CD14-positive monocyte (primary cell): Measurements from ENCODE around the gene URGCP. TPM values are rescaled to one million over a fixed set of nuclear protein-coding genes. Genes with fewer than 3 reads are reported as not detected.

ENCODE experiments used
- DNase-seq, 3 donors: peaks; one replicate each; pipeline ENCODE4 v3.0.0-alpha.2; 2011 to 2022
- H2AFZ ChIP-seq: 2 replicates; pipeline ENCODE4 v1.6.0; 2012; ENCODE audit warnings: mild to moderate bottlenecking, low read depth, low read length, inconsistent platforms; ENCODE audit not compliant: insufficient read depth, poor library complexity, severe bottlenecking
- H3K27ac ChIP-seq, 2 donors: 1 replicate in 1 of 2; 2 replicates in 1 of 2; pipeline ENCODE4 v1.5.1; 2012 to 2013; ENCODE audit warnings: low read length in 2 of 2, control low read depth in 1 of 2, inconsistent platforms in 1 of 2, low read depth in 1 of 2, mild to moderate bottlenecking in 1 of 2
- H3K27me3 ChIP-seq, 2 donors: one replicate each; pipeline versions ENCODE4 v1.6.0 to v1.6.1; 2011 to 2013; ENCODE audit warnings: low read length in 2 of 2; ENCODE audit not compliant: control insufficient read depth in 2 of 2, insufficient read depth in 2 of 2
- H3K36me3 ChIP-seq, 2 donors: replicated peaks in 1 of 2; 1 replicate in 1 of 2; 2 replicates in 1 of 2; pipeline versions ENCODE4 v1.5.1 to v1.6.1; 2012 to 2013; ENCODE audit warnings: low read length in 2 of 2, control low read depth in 1 of 2, inconsistent platforms in 1 of 2, mild to moderate bottlenecking in 1 of 2; ENCODE audit not compliant: insufficient read depth in 2 of 2, control insufficient read depth in 1 of 2
- H3K4me1 ChIP-seq, 2 donors: 1 replicate in 1 of 2; 2 replicates in 1 of 2; pipeline versions ENCODE4 v1.5.1 to v1.6.1; 2012 to 2013; ENCODE audit warnings: low read length in 2 of 2, control low read depth in 1 of 2, inconsistent platforms in 1 of 2, mild to moderate bottlenecking in 1 of 2, moderate library complexity in 1 of 2; ENCODE audit not compliant: insufficient read depth in 2 of 2, control insufficient read depth in 1 of 2
- H3K4me2 ChIP-seq: replicated peaks from 2 replicates; pipeline ENCODE3; 2012; ENCODE audit warnings: low read length, moderate library complexity, mild to moderate bottlenecking; ENCODE audit not compliant: poor library complexity, severe bottlenecking; ENCODE audit errors: extremely low read depth
- H3K4me3 ChIP-seq, 3 experiments: fragments of 200-600 bp in 1 of 3; sonication (generic) in 1 of 3; replicated peaks in 1 of 3; 1 replicate in 2 of 3; 2 replicates in 1 of 3; pipeline ENCODE4 v1.5.1; 2011 to 2013; ENCODE audit warnings: low read length in 3 of 3, mild to moderate bottlenecking in 3 of 3, control low read depth in 2 of 3, low read depth in 2 of 3, inconsistent platforms in 1 of 3, moderate library complexity in 1 of 3
- H3K79me2 ChIP-seq: 2 replicates; pipeline ENCODE4 v1.6.0; 2012; ENCODE audit warnings: mild to moderate bottlenecking, control low read depth, inconsistent platforms, low read length, moderate library complexity; ENCODE audit not compliant: insufficient read depth
- H3K9ac ChIP-seq: 2 replicates; pipeline ENCODE4 v1.6.0; 2017; ENCODE audit warnings: low read length, mild to moderate bottlenecking; ENCODE audit not compliant: insufficient read depth, poor library complexity, severe bottlenecking
- H3K9me3 ChIP-seq, 2 donors: replicated peaks in 1 of 2; 1 replicate in 1 of 2; 2 replicates in 1 of 2; pipeline versions ENCODE4 v1.5.1 to v1.6.1; 2012 to 2013; ENCODE audit warnings: low read length in 2 of 2, control low read depth in 1 of 2; ENCODE audit not compliant: control insufficient read depth in 1 of 2, insufficient read depth in 1 of 2
- H4K20me1 ChIP-seq: 2 replicates; pipeline ENCODE4 v1.6.0; 2012; ENCODE audit warnings: mild to moderate bottlenecking, low read length, control low read depth, moderate library complexity; ENCODE audit not compliant: insufficient read depth
- H3K27ac Mint-ChIP-seq, 7 donors: one replicate each; pipeline ENCODE4 v1.8.0; 2020; ENCODE audit warnings: mild to moderate bottlenecking in 7 of 7, mixed read lengths in 7 of 7, moderate library complexity in 6 of 7, inconsistent platforms in 2 of 7
- H3K27me3 Mint-ChIP-seq, 3 donors: one replicate each; pipeline ENCODE4 v1.8.0; 2021 to 2022; ENCODE audit warnings: low read depth in 3 of 3, mild to moderate bottlenecking in 3 of 3, mixed read lengths in 3 of 3, moderate library complexity in 3 of 3, inconsistent platforms in 1 of 3
- H3K36me3 Mint-ChIP-seq, 2 donors: one replicate each; pipeline ENCODE4 v1.8.0; 2020; ENCODE audit warnings: mixed read lengths in 2 of 2, inconsistent platforms in 1 of 2, mild to moderate bottlenecking in 1 of 2
- H3K4me1 Mint-ChIP-seq: one replicate; pipeline ENCODE4 v1.8.0; 2020; ENCODE audit warnings: mild to moderate bottlenecking, mixed read lengths
- H3K4me3 Mint-ChIP-seq, 2 donors: one replicate each; pipeline ENCODE4 v1.8.0; 2020; ENCODE audit warnings: mild to moderate bottlenecking in 2 of 2, mixed read lengths in 2 of 2, moderate library complexity in 1 of 2
- H3K9me3 Mint-ChIP-seq, 7 donors: one replicate each; pipeline ENCODE4 v1.8.0; 2020 to 2022; ENCODE audit warnings: mixed read lengths in 7 of 7, mild to moderate bottlenecking in 6 of 7, moderate library complexity in 6 of 7, inconsistent platforms in 2 of 7
- WGBS: methylation state at CpG from one replicate; pipeline ENCODE4 v1.1.5; 2013; ENCODE audit warnings: missing lambda C conversion rate; ENCODE audit not compliant: insufficient coverage; 5-methylcytosine and 5-hydroxymethylcytosine counted together
- intact Hi-C, 2 donors: fragments of 100-400 bp; cut with micrococcal nuclease; formaldehyde crosslinking; loops; one replicate each; pipeline versions ENCODE4 v1.15.0 to v1.15.1; 2023
- polyA plus RNA-seq, 3 donors: library from polyadenylated mRNA; depleted of rRNA in 1 of 3; unstranded in 2 of 3; stranded (reverse) in 1 of 3; fragments of 300-500 nt in 2 of 3; fragments of >200 nt in 1 of 3; fragmentation: Illumina TruSeq in 2 of 3; gene quantifications; 1 replicate in 2 of 3; 2 replicates in 1 of 3; pipeline ENCODE4 v1.2.3, GENCODE V29; 2012 to 2021
- TF ChIP-seq, protein P1 (sequence below): fragments of 200-600 bp; IDR thresholded peaks from one replicate; pipeline ENCODE4 v1.8.0; 2022; ENCODE audit warnings: antibody characterized with exemption, mild to moderate bottlenecking

Gene URGCP
- polyA plus RNA-seq, 3 donors = 5.7 to 6.8 (median 5.9) TPM

DNA sequence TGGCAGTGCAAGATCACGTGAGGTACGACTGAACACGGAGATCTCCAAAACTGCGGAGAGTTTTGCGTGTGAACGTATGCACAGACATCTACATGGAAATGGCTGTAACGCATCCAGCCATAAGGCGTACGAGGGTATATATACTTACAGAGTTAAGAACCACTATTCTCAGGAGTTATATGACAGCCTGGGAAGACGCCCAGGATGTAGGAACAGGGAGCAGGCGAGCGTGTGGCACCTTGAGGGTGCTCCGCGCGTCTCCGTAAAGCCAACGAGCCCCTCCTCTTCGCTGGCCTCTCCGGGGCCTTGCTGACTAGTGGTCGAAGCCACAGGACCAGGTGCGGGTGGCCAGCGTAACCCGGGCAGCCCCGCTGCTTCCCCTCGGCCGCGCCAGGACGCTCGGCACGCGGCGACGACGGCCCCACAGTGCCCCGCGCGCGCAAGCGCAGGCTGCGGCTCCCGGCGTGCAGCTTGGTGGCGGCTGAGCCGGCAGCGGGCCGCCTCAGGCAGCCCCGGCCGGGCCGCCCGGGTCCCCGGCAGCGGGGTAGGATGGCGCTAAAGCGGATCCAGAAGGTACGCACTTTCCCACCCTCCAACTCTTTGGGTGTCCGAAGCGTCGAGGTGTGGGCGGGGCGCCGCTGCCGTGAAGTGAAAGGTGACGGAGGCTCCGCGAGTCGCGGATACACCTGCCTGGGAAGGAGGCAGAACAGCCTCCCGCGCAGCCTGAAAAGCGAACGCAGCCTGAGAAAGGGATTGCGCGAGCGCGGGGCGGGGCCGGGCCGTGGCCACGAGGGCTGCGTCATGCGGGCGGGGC, 19.8 kb upstream of the URGCP start, which contains the start of gene UBE2D4:
Gene UBE2D4 (plus strand): TSS at position 453 of the 814 bp plus-strand sequence. CDS start 97 bp downstream, at position 550.
- Histone ChIP-seq H3K27ac (peak within 1 kb of the TSS; percentile 93 to 95), H3K36me3 (no peaks in the 10 kb centered on the region), H3K4me3 (peak within 1 kb of the TSS; percentile 53 to 91 (median 79)), H3K27me3 (no peaks in the 10 kb centered on the region), H3K4me2 (peak within 1 kb of the TSS; percentile 94), H3K4me1 (peaks cover 15 to 25% of the 10 kb centered on the region in 2 donors), H4K20me1 (no peaks in the 10 kb centered on the region), H3K9me3 (no peaks in the 10 kb centered on the region), H3K79me2 (peaks cover 5% of the 10 kb centered on the region), H3K9ac (peak within 1 kb of the TSS; percentile 88), H2AFZ (peak within 1 kb of the TSS; percentile 95)
- Mint-ChIP-seq H3K4me1 (peaks cover 17% of the 10 kb centered on the region), H3K9me3 (peaks cover 0 to 1% (median 0%) of the 10 kb centered on the region in 7 donors), H3K4me3 (peak within 1 kb of the TSS; percentile 79 to 91), H3K36me3 (peaks cover 5 to 9% of the 10 kb centered on the region in 2 donors), H3K27me3 (peaks cover 0 to 5% (median 0%) of the 10 kb centered on the region in 3 donors), H3K27ac (peak within 1 kb of the TSS; percentile 81 to 95 (median 93))
- TF ChIP-seq, protein P1, sequence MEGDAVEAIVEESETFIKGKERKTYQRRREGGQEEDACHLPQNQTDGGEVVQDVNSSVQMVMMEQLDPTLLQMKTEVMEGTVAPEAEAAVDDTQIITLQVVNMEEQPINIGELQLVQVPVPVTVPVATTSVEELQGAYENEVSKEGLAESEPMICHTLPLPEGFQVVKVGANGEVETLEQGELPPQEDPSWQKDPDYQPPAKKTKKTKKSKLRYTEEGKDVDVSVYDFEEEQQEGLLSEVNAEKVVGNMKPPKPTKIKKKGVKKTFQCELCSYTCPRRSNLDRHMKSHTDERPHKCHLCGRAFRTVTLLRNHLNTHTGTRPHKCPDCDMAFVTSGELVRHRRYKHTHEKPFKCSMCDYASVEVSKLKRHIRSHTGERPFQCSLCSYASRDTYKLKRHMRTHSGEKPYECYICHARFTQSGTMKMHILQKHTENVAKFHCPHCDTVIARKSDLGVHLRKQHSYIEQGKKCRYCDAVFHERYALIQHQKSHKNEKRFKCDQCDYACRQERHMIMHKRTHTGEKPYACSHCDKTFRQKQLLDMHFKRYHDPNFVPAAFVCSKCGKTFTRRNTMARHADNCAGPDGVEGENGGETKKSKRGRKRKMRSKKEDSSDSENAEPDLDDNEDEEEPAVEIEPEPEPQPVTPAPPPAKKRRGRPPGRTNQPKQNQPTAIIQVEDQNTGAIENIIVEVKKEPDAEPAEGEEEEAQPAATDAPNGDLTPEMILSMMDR = no peak
- under 1% methylated on average over 76 of the region's 82 CpGs for WGBS
- intact Hi-C loops = no loop called here
- DNase-seq = peak; percentile 67 to 74 (median 70)

DNA sequence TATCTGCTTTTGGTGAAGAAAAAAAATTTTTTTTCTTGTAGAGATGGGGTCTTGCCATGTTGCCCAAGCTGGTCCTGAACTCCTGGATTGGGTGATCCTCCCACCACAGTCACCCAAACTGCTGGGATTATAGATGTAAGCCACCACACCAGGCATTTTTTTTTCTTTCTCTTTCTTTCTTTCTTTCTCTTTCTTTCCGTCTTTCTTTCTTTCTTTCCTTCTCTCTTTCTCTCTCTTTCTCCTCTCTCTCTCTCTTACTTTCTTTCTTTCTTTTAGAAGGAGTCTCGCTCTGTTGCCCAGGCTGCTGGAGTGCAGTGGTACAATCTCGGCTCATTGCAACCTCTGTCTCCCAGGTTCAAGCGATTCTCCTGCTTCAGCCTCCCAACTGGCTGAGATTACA, 16.3 kb upstream of the URGCP start:
- Mint-ChIP-seq H3K27me3 (peaks cover 0 to 4% (median 0%) of the 10 kb centered on the region in 3 donors), H3K27ac (no peak overlapping the region), H3K4me3 (no peak overlapping the region), H3K36me3 (peaks cover 15 to 16% of the 10 kb centered on the region in 2 donors), H3K9me3 (no peaks in the 10 kb centered on the region), H3K4me1 (peaks cover 14% of the 10 kb centered on the region)
- H2AFZ ChIP-seq = no peak overlapping the region
- no peaks in the 10 kb centered on the region for H4K20me1 ChIP-seq
- 80% methylated on average over 1 of the region's 4 CpGs for WGBS
- DNase-seq = no peak
- no peaks in the 10 kb centered on the region for H3K9me3 ChIP-seq
- no peak overlapping the region for H3K27ac ChIP-seq
- no peak overlapping the region for H3K4me2 ChIP-seq
- H3K36me3 ChIP-seq = no peaks in the 10 kb centered on the region
- H3K27me3 ChIP-seq = no peaks in the 10 kb centered on the region
- no peak overlapping the region for H3K9ac ChIP-seq
- TF ChIP-seq, protein P1 = no peak
- H3K79me2 ChIP-seq = peaks cover 5% of the 10 kb centered on the region
- intact Hi-C loops = no loop called here
- H3K4me1 ChIP-seq = peaks cover 15 to 25% of the 10 kb centered on the region in 2 donors
- H3K4me3 ChIP-seq = no peak overlapping the region
